HG03571 (cell line): ENCODE measurements around the gene SFXN3.

ENCODE experiments used
- ATAC-seq: cut with Tn5 transposase; IDR thresholded peaks from one replicate; pipeline ENCODE4 v1.9.1; 2021; ENCODE audit not compliant: unreplicated experiment

SFXN3 gene

DNA sequence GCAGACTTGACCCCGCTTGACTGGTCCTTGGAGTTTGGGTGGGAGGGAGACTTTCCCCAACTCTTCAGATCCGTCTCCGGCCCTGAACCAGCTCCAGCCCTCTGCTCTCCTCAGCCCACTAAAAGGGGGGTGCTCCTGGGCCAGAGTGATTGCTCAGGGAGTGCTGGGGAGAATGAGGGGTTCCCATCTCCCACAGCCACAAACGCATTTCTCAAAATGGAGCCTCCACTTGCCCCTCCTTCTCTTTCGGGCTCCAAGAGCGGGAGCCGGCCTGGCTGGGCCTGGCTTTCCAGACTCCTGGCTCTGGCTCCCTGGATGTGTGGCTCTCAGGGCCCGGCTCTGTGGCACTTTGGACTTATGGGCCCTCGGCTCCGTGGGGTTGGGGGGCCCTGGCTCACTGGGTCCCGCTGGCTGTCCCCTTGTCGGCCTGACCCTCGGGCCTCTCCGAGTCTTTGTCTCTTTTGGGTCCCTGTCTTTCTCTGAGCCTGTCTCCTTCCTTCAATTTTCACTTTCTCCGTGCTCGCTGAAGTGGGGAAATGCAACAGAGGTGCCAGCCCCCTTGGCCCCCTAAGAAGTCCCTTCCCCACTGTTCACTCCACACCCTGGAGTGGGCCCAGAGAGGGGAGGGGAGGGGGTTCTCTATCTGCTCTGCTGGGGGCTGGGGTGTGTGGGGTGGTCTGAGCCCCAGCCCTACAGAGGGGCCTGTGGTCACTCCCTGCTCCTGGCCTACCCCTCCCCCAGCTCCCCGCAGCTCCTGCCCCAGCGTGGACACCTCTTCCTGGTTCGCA, 30.7 kb upstream of the SFXN3 start:
- ATAC-seq: no peak

- no peak for ATAC-seq
These were observed 29.9 kb upstream of the SFXN3 start for GRCh38 chr10:101000915-101001658.

DNA sequence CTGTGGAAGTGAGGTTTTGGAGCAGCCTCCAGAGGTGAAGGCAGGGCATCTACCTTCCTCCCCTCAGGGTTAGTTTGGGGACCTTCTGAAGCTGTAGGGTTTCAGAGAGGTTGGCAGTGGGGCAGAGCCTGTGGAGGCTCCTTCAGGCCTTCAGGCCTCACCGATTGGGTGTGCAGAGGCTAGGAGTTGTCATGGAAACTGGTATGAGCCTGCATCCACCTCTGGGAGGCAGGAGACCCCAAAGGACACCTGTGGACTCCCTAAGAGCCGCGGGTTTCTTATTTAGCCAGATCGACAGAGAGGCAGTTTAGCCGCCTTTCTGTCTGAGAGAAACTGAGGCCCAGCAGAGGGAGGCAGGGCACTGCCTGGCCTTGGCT, 29.4 kb upstream of the SFXN3 start:
- ATAC-seq: no peak

- no peak for ATAC-seq
These were observed 28.6 kb upstream of the SFXN3 start for GRCh38 chr10:101002456-101002855.

DNA sequence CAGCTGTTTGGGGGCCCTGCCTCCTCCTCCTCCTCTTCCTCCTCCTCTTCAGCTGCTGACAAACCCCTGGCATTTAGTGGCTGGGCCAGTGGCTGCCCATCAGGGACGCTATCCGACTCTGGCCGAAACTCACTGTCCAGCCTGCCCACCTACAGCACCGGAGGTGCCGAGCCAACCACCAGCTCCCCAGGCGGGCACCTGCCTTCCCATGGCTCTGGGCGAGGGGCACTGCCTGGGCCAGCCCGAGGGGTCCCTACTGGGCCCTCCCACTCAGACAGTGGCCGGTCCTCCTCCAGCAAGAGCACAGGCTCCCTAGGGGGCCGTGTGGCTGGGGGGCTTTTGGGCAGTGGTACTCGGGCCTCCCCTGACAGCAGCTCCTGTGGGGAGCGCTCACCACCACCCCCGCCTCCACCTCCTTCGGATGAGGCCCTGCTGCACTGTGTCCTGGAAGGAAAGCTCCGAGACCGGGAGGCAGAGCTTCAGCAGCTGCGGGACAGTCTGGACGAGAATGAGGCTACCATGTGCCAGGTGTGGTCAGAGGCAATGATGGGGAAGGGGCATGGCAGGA, 27.3 kb upstream of the SFXN3 start:
- no peak for ATAC-seq

- no peak for ATAC-seq
These were observed 25.7 kb upstream of the SFXN3 start for GRCh38 chr10:101005361-101005760.

DNA sequence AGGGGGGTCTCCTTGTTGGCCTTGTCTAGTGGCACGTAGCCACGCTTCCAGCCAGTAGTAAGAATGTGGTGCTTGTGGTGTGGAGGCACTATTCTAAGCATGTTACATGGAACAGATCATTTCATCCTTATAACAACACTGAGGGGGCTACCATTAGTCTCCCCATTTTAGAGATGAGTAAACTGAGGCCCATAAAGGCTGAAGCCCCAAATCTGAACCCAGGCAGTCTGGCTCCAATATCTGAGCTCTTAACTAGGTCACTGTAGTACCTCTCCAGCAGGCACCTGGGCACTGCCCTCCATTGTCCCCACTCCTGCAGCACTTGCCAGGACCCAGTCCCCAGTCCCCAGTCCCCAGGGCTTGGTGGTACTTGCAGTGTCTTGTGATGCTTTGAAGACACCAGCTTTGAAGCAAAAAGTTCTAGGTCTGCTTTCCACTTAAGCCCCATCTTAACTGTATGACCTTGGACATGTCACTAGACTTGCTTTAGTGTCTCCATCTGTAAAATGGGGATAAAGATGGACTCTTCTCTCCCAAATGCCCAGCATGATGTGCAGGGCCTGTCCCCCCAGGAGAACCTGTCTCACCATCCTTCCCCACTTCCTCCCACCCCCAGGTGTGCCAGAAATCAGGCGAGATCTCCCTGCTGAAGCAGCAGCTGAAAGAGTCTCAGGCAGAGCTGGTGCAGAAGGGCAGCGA, 25.0 kb upstream of the SFXN3 start:
- no peak for ATAC-seq

DNA sequence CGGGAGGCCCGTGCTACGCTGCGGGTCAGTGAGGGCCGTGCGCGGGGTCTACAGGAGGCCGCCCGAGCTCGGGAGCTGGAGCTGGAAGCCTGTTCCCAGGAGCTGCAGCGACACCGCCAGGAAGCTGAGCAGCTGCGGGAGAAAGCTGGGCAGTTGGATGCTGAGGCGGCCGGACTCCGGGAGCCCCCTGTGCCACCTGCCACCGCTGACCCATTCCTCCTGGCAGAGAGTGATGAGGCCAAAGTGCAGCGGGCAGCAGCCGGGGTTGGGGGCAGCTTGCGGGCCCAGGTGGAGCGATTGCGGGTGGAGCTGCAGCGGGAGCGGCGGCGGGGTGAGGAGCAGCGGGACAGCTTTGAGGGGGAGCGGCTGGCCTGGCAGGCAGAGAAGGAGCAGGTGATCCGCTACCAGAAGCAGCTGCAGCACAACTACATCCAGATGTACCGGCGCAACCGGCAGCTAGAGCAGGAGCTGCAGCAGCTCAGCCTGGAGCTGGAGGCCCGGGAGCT, 24.4 kb upstream of the SFXN3 start:
- no peak for ATAC-seq

DNA sequence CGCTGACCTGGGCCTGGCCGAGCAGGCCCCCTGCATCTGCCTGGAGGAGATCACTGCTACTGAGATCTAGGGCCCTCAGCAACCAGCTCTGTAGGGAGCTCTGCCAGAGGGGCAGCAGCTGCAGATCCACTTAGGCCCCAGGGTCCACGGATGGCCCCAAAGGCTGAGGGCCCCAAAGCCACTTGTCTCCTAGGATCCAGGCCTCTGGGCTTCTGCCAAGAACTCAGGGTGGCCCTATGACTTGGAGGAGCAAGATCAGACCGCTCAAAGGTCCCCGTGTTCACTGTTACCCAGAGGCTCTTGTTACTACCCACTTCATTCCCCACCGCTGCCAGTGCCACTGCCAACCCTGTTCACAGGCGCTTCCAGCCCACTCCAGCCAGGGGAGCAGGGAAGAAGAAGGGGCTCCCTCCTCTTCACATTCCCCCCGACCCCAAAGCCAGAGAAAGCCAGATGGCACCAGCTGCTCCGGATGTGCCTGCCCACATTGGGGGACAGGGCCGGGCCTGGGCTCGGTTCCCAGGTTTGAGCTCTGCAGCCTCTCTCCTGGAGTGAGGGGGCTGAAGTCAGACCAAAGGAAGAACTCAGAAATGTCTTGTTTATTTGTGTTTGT, 23.8 kb upstream of the SFXN3 start:
- no peak for ATAC-seq

DNA sequence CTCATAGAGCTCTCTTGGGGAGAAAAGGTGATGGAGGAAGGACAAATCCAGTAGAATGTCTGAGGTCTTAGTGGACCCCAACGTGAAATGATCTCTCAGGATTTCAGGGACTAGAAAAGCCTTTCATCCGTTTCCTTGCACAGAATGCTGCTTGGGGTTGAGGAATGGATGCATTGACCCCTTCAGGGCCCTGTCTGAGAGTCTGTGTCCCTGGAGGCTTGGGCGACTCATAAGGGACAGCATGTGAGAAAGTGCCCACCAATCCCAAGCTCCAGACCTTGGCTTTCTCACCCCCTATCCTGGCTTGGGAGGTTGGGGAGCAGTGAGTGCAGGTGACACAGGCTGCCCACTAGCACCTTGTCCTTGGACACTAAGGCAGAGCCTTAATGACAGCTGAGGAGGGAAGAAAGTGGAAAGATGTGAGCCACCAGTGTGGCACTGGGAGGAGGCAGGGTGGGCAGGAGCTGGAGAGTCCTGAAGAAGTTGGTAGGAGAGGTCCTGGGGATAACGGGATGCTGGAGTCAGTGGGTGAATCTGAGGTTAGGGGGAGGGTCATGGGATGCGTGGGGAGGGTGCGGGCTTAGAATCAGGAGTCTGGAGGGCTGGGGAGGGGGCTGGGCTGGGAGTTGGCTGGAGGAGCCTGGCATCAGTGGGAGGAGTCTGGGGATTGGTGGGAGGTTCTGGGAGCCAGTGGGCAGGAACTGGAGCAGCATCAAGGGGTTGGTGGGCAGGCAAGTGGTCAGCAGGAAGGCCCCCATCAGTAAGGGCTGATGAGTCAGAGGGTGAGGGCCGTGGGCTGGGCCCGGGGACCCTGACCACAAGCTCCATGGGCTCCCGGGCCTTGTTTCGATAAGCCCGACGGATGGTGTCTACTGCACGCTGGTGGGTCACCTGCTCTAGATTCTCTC, 22.9 kb upstream of the SFXN3 start:
- no peak for ATAC-seq

DNA sequence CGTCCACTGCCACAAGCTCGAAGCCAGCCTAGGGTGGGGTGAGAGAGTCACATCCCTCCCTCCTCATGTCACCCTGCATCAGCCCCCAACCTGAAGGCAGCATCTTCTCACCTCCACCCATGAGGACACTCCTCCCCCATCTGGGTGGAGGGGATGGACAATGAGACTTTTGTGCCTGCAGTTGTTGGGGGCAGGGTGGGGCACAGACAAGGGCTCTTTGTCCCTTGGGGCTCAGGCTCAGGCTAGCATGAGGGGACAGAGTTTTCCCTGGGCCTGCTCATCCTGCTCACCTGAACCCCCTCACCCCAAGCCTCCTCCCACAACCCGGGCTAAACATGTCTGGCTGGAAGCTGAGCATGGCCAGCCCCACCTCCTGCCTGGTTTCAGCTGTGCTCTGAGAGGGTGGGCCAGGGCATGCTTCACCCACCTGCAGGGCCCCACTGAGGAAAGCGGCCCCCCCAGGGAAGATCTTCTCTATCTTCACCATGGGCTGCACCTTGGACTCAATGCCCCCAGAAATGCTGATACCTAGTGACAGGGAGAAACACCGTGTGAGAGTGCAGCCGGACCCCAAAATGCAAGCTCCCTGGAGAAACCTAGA, 22.1 kb upstream of the SFXN3 start:
- ATAC-seq: no peak

DNA sequence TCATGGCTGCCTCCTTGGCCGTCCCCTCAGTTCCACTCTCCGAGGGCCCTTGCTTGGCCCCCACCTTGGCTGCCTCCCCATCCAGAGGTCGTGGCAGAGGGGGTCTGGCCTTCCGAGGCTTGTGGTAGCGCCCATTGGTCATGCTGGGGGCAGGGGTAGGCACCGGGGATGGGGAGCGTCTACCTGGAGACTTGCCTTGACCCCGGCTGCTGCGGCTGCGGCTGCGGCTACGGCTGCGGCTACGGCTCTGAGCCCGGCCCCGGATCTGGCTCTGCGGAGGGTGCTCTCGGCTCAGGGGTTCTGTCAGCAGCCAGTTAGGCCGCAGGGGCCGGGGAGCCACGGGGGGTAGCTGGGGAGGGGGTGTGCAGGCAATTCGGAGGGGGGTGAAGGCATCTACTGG, 20.7 kb upstream of the SFXN3 start:
- no peak for ATAC-seq

- ATAC-seq: no peak
These were observed 19.3 kb upstream of the SFXN3 start for GRCh38 chr10:101011517-101012423.

GRCh38 chr10:101012525-101013364, 18.3 kb upstream of the SFXN3 start:
- ATAC-seq: peak; percentile 73

- ATAC-seq: no peak
These were observed 17.6 kb upstream of the SFXN3 start for GRCh38 chr10:101013365-101013825.

GRCh38 chr10:101014230-101014884, 16.7 kb upstream of the SFXN3 start:
- ATAC-seq: no peak
